Upper lobe of right lung (tissue), 1 donor: ENCODE results near the gene CAMTA1. TPM values are rescaled to one million over a fixed set of nuclear protein-coding genes. Genes with fewer than 3 reads are reported as not detected.

Experiments used
- ATAC-seq: fragments of 200-7000 bp; cut with Tn5 transposase; one replicate; pipeline ENCODE4 v1.9.1; 2020; ENCODE audit warnings: mild to moderate bottlenecking, moderate library complexity
- DNase-seq: peaks from one replicate; pipeline ENCODE4 v3.0.0-alpha.2; 2020
- H3K27ac ChIP-seq: fragments of 200-600 bp; one replicate; pipeline ENCODE4 v1.8.0; 2022
- H3K27me3 ChIP-seq: fragments of 200-600 bp; one replicate; pipeline ENCODE4 v1.8.0; 2022; ENCODE audit warnings: mild to moderate bottlenecking
- H3K36me3 ChIP-seq: fragments of 200-600 bp; one replicate; pipeline ENCODE4 v1.8.0; 2022
- H3K4me1 ChIP-seq: fragments of 200-600 bp; one replicate; pipeline ENCODE4 v1.8.0; 2022
- H3K4me3 ChIP-seq: fragments of 200-600 bp; one replicate; pipeline ENCODE4 v1.8.0; 2022; ENCODE audit warnings: mild to moderate bottlenecking
- H3K9me3 ChIP-seq: fragments of 200-600 bp; one replicate; pipeline ENCODE4 v1.8.0; 2022
- CTCF ChIP-seq: fragments of 200-600 bp; IDR thresholded peaks from one replicate; pipeline ENCODE4 v1.8.0; 2022; ENCODE audit warnings: antibody characterized with exemption
- intact Hi-C: fragments of 100-400 bp; cut with DNase I; formaldehyde crosslinking; loops from one replicate; pipeline ENCODE4 v1.11.0; 2022
- total RNA-seq: library from RNA; stranded (reverse); fragmentation: NEBNext Ultra II Directional; extraction: Animal tissue kit (Norgen Biotek cat#: 25700); gene quantifications from one replicate; pipeline ENCODE4 v1.2.1, GENCODE V29; 2021
- donor health status: DM: no; HTN: yes; CAD: no; lungs with severe emphysema.

CAMTA1 gene
- total RNA-seq, 1 donor from 2014 or later, result 63.4 TPM

- DNase-seq (no peak), ATAC-seq (no peak)
- no peaks in the 10 kb centered on the region for H3K27me3 ChIP-seq
- no peak for TF ChIP-seq CTCF
- no peak overlapping the region for H3K27ac ChIP-seq
- H3K36me3 ChIP-seq, result no peaks in the 10 kb centered on the region
- H3K4me1 ChIP-seq, result no peaks in the 10 kb centered on the region
- no peak overlapping the region for H3K4me3 ChIP-seq
- intact Hi-C loops, result no loop called here
- no peaks in the 10 kb centered on the region for H3K9me3 ChIP-seq
These were observed 910.4 kb downstream of the CAMTA1 start for GRCh38 chr1:7695497-7696117.

- intact Hi-C loops, result no loop called here
- ATAC-seq (no peak), DNase-seq (no peak)
- H3K9me3 ChIP-seq, result no peaks in the 10 kb centered on the region
- H3K36me3 ChIP-seq, result no peaks in the 10 kb centered on the region
- H3K27ac ChIP-seq, result no peak overlapping the region
- TF ChIP-seq CTCF, result no peak
- no peaks in the 10 kb centered on the region for H3K27me3 ChIP-seq
- H3K4me3 ChIP-seq, result no peak overlapping the region
- H3K4me1 ChIP-seq, result no peaks in the 10 kb centered on the region
These were observed 913.4 kb downstream of the CAMTA1 start for GRCh38 chr1:7698641-7699040.

GRCh38 chr1:7702365-7702764, 917.1 kb downstream of the CAMTA1 start:
- Histone ChIP-seq H3K9me3 (no peaks in the 10 kb centered on the region), H3K4me3 (no peak overlapping the region), H3K27me3 (peaks cover 7% of the 10 kb centered on the region), H3K36me3 (no peaks in the 10 kb centered on the region), H3K27ac (no peak overlapping the region), H3K4me1 (peaks cover 4% of the 10 kb centered on the region)
- intact Hi-C loops, result no loop called here
- ATAC-seq, result no peak
- TF ChIP-seq CTCF, result no peak
- no peak for DNase-seq

- peak; percentile 74 for DNase-seq
These were observed 918.3 kb downstream of the CAMTA1 start for GRCh38 chr1:7703321-7704213.

More at GRCh38 chr1:7703321-7704213, 918.3 kb downstream of the CAMTA1 start:
- Histone ChIP-seq H3K36me3 (no peaks in the 10 kb centered on the region), H3K27ac (no peak overlapping the region), H3K4me1 (peaks cover 4% of the 10 kb centered on the region), H3K4me3 (peak overlapping the region; percentile 29), H3K27me3 (peaks cover 7% of the 10 kb centered on the region), H3K9me3 (no peaks in the 10 kb centered on the region)
- no peak for TF ChIP-seq CTCF
- ATAC-seq, result peak; percentile 38
- intact Hi-C loops, result no loop called here
